Upper lobe of left lung (tissue), 4 donors: Measurements from ENCODE around the gene NAGS.
"Not testable (repeated sequence)": the region's sequence is repeated elsewhere in the genome, so short reads cannot be mapped to it uniquely, and the experiment has no call there.

Source experiments
- EP300 ChIP-seq, 4 donors: sonication (generic); formaldehyde crosslinking; IDR thresholded peaks; one replicate each; pipeline ENCODE4 v1.5.1; 2017; ENCODE audit warnings: antibody characterized with exemption in 4 of 4, control low read depth in 2 of 4
- POLR2AphosphoS5 ChIP-seq, 2 donors: sonication (generic); formaldehyde crosslinking; IDR thresholded peaks; one replicate each; pipeline ENCODE4 v1.5.1; 2017; ENCODE audit warnings: antibody characterized with exemption in 2 of 2
- TF ChIP-seq, protein P1 (sequence below), 6 experiments: fragments of 450-650 bp in 4 of 6; fragments of 200-600 bp in 2 of 6; sonication (generic) in 2 of 6; IDR thresholded peaks; one replicate each; pipeline ENCODE4 v1.5.1; 2016 to 2019; ENCODE audit warnings: antibody characterized with exemption in 6 of 6

GRCh38 chr17:43971436-43971835 is 33.0 kb upstream of the NAGS start:
- TF ChIP-seq, protein P1, sequence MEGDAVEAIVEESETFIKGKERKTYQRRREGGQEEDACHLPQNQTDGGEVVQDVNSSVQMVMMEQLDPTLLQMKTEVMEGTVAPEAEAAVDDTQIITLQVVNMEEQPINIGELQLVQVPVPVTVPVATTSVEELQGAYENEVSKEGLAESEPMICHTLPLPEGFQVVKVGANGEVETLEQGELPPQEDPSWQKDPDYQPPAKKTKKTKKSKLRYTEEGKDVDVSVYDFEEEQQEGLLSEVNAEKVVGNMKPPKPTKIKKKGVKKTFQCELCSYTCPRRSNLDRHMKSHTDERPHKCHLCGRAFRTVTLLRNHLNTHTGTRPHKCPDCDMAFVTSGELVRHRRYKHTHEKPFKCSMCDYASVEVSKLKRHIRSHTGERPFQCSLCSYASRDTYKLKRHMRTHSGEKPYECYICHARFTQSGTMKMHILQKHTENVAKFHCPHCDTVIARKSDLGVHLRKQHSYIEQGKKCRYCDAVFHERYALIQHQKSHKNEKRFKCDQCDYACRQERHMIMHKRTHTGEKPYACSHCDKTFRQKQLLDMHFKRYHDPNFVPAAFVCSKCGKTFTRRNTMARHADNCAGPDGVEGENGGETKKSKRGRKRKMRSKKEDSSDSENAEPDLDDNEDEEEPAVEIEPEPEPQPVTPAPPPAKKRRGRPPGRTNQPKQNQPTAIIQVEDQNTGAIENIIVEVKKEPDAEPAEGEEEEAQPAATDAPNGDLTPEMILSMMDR (IDR thresholded peaks at IDR 0.05) = not testable (repeated sequence)
- TF ChIP-seq EP300, POLR2AphosphoS5 (IDR thresholded peaks at IDR 0.05): not testable (repeated sequence)
